Measurements from ENCODE around the gene CYP4F22. TPM values are rescaled to one million over a fixed set of nuclear protein-coding genes. Genes with fewer than 3 reads are reported as not detected.
A peak's percentile ranks its signal among the peaks of the same experiment; 100 is the strongest.
"Not testable (repeated sequence)": the region's sequence is repeated elsewhere in the genome, so short reads cannot be mapped to it uniquely, and the experiment has no call there.

Gene CYP4F22
- total RNA-seq, 1 donor = not detected

- Histone ChIP-seq H4K20me1 (ENCODE audit: insufficient read depth, low read length) (no peaks in the 10 kb centered on the region), H3K9me3 (ENCODE audit: low read depth, low read length) (no peaks in the 10 kb centered on the region), H3K4me1 (ENCODE audit: insufficient read depth, low read length) (no peaks in the 10 kb centered on the region), H3K4me2 (ENCODE audit: insufficient read depth, low read length) (no peak overlapping the region), H3K4me3 (ENCODE audit: insufficient read depth, low read length) (no peak overlapping the region), H2AFZ (ENCODE audit: low read length) (no peak overlapping the region), H3K79me2 (ENCODE audit: insufficient read depth, low read length) (no peaks in the 10 kb centered on the region), H3K36me3 (ENCODE audit: insufficient read depth, low read length) (no peaks in the 10 kb centered on the region), H3K27me3 (ENCODE audit: insufficient read depth, low read length) (no peaks in the 10 kb centered on the region), H3K27ac (ENCODE audit: low read depth, low read length) (no peak overlapping the region)
- no peak for TF ChIP-seq CTCF (IDR thresholded peaks at IDR 0.05; ENCODE audit: extremely low read depth, low read depth, low read length)
- peak; percentile 39 for DNase-seq (ENCODE audit: insufficient read length, low spot score, missing footprints)
These were observed 79.3 kb downstream of the CYP4F22 start for GRCh38 chr19:15587663-15588062.

- Histone ChIP-seq H3K27me3 (ENCODE audit: insufficient read depth, low read length) (no peaks in the 10 kb centered on the region), H4K20me1 (ENCODE audit: insufficient read depth, low read length) (no peaks in the 10 kb centered on the region), H3K4me3 (ENCODE audit: insufficient read depth, low read length) (no peak overlapping the region), H3K79me2 (ENCODE audit: insufficient read depth, low read length) (no peaks in the 10 kb centered on the region), H3K9me3 (ENCODE audit: low read depth, low read length) (no peaks in the 10 kb centered on the region), H3K36me3 (ENCODE audit: insufficient read depth, low read length) (no peaks in the 10 kb centered on the region), H3K27ac (ENCODE audit: low read depth, low read length) (no peak overlapping the region), H3K4me1 (ENCODE audit: insufficient read depth, low read length) (no peaks in the 10 kb centered on the region), H3K4me2 (ENCODE audit: insufficient read depth, low read length) (no peak overlapping the region), H2AFZ (ENCODE audit: low read length) (no peak overlapping the region)
- DNase-seq (ENCODE audit: insufficient read length, low spot score, missing footprints) = no peak
- no peak for TF ChIP-seq CTCF (IDR thresholded peaks at IDR 0.05; ENCODE audit: extremely low read depth, low read depth, low read length)
These were observed 79.9 kb downstream of the CYP4F22 start for GRCh38 chr19:15588265-15588664.

GRCh38 chr19:15589760-15590451, 81.6 kb downstream of the CYP4F22 start:
- Histone ChIP-seq H3K4me3 (ENCODE audit: insufficient read depth, low read length) (no peak overlapping the region), H3K27ac (ENCODE audit: low read depth, low read length) (no peak overlapping the region), H3K36me3 (ENCODE audit: insufficient read depth, low read length) (no peaks in the 10 kb centered on the region), H3K9me3 (ENCODE audit: low read depth, low read length) (no peaks in the 10 kb centered on the region), H3K79me2 (ENCODE audit: insufficient read depth, low read length) (no peaks in the 10 kb centered on the region), H4K20me1 (ENCODE audit: insufficient read depth, low read length) (no peaks in the 10 kb centered on the region), H3K4me1 (ENCODE audit: insufficient read depth, low read length) (no peaks in the 10 kb centered on the region), H3K27me3 (ENCODE audit: insufficient read depth, low read length) (no peaks in the 10 kb centered on the region), H3K4me2 (ENCODE audit: insufficient read depth, low read length) (no peak overlapping the region), H2AFZ (ENCODE audit: low read length) (no peak overlapping the region)
- no peak for TF ChIP-seq CTCF (IDR thresholded peaks at IDR 0.05; ENCODE audit: extremely low read depth, low read depth, low read length)
- no peak for DNase-seq (ENCODE audit: insufficient read length, low spot score, missing footprints)

- Histone ChIP-seq H2AFZ (ENCODE audit: low read length) (no peak overlapping the region), H3K79me2 (ENCODE audit: insufficient read depth, low read length) (no peaks in the 10 kb centered on the region), H3K27me3 (ENCODE audit: insufficient read depth, low read length) (no peaks in the 10 kb centered on the region), H3K36me3 (ENCODE audit: insufficient read depth, low read length) (no peaks in the 10 kb centered on the region), H3K4me2 (ENCODE audit: insufficient read depth, low read length) (no peak overlapping the region), H4K20me1 (ENCODE audit: insufficient read depth, low read length) (no peaks in the 10 kb centered on the region), H3K27ac (ENCODE audit: low read depth, low read length) (no peak overlapping the region), H3K4me3 (ENCODE audit: insufficient read depth, low read length) (no peak overlapping the region), H3K9me3 (ENCODE audit: low read depth, low read length) (no peaks in the 10 kb centered on the region), H3K4me1 (ENCODE audit: insufficient read depth, low read length) (no peaks in the 10 kb centered on the region)
- no peak for TF ChIP-seq CTCF (IDR thresholded peaks at IDR 0.05; ENCODE audit: extremely low read depth, low read depth, low read length)
- DNase-seq (ENCODE audit: insufficient read length, low spot score, missing footprints) = no peak
These were observed 83.5 kb downstream of the CYP4F22 start for GRCh38 chr19:15591796-15592195.

- not testable (repeated sequence) for H3K27ac ChIP-seq (ENCODE audit: low read depth, low read length); H3K27me3 ChIP-seq (ENCODE audit: insufficient read depth, low read length); H2AFZ ChIP-seq (ENCODE audit: low read length); H3K4me1 ChIP-seq (ENCODE audit: insufficient read depth, low read length); H3K4me2 ChIP-seq (ENCODE audit: insufficient read depth, low read length); H3K4me3 ChIP-seq (ENCODE audit: insufficient read depth, low read length); H3K9me3 ChIP-seq (ENCODE audit: low read depth, low read length); H3K79me2 ChIP-seq (ENCODE audit: insufficient read depth, low read length); H4K20me1 ChIP-seq (ENCODE audit: insufficient read depth, low read length); DNase-seq (ENCODE audit: insufficient read length, low spot score, missing footprints); H3K36me3 ChIP-seq (ENCODE audit: insufficient read depth, low read length)
These were observed 84.2 kb downstream of the CYP4F22 start for GRCh38 chr19:15592506-15592905.

- H3K9me3 ChIP-seq (ENCODE audit: low read depth, low read length); H3K79me2 ChIP-seq (ENCODE audit: insufficient read depth, low read length); DNase-seq (ENCODE audit: insufficient read length, low spot score, missing footprints); H4K20me1 ChIP-seq (ENCODE audit: insufficient read depth, low read length); H3K36me3 ChIP-seq (ENCODE audit: insufficient read depth, low read length); H3K4me1 ChIP-seq (ENCODE audit: insufficient read depth, low read length); H3K4me3 ChIP-seq (ENCODE audit: insufficient read depth, low read length); H3K27me3 ChIP-seq (ENCODE audit: insufficient read depth, low read length); H3K27ac ChIP-seq (ENCODE audit: low read depth, low read length); H2AFZ ChIP-seq (ENCODE audit: low read length); H3K4me2 ChIP-seq (ENCODE audit: insufficient read depth, low read length): not testable (repeated sequence)
These were observed 85.4 kb downstream of the CYP4F22 start for GRCh38 chr19:15593766-15594165.

Data from osteoblast (primary cell).